ENCODE measurements around the gene SPNS2. TPM values are rescaled to one million over a fixed set of nuclear protein-coding genes. Genes with fewer than 3 reads are reported as not detected.

The SPNS2 gene
- polyA plus RNA-seq, 1 donor (not counting 4 experiments of a cell fraction or from before 2014, with no cell fraction given), result 0.10 TPM

DNA sequence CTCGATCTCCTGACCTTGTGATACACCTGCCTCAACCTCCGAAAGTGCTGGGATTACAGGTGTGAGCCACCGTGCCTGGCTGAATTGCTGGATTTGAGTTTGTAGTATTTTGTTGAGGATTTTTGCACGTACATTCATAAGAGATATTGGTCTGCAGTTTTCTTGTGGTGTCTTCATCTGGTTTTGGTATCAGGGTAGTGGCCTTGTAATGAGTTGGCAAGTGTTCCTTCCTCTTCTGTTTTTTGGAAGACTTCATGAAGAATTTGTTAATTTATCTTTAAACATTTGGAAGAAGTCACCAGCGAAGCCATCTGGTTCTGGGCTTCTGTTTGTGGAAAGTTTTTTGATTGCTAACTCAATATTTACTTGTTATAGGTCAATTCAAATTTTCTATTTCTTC lies 38.0 kb upstream of the SPNS2 start:
- H4K20me1 ChIP-seq (ENCODE audit: control insufficient read depth, extremely low read depth, insufficient read depth, low read length), result no peaks in the 10 kb centered on the region
- no peaks in the 10 kb centered on the region for H3K27me3 ChIP-seq (ENCODE audit: control insufficient read depth, extremely low read depth, insufficient read depth, low read length)
- H3K4me2 ChIP-seq (ENCODE audit: control insufficient read depth, extremely low read depth, insufficient read depth, low read depth, low read length), result no peak overlapping the region
- FAIRE-seq, result no peak
- dilution Hi-C loops (cut with MboI; ENCODE audit: extremely low pct_ligation_motif_present, low sequenced_read_pairs), result no loop called here
- no peaks in the 10 kb centered on the region for H3K36me3 ChIP-seq (ENCODE audit: control insufficient read depth in 2 of 2, extremely low read depth in 1 of 2, insufficient read depth in 2 of 2, low read length in 2 of 2)
- peaks cover 3% of the 10 kb centered on the region for H3K9me3 ChIP-seq (ENCODE audit: control insufficient read depth, low read depth, low read length)
- TF ChIP-seq, protein P1, sequence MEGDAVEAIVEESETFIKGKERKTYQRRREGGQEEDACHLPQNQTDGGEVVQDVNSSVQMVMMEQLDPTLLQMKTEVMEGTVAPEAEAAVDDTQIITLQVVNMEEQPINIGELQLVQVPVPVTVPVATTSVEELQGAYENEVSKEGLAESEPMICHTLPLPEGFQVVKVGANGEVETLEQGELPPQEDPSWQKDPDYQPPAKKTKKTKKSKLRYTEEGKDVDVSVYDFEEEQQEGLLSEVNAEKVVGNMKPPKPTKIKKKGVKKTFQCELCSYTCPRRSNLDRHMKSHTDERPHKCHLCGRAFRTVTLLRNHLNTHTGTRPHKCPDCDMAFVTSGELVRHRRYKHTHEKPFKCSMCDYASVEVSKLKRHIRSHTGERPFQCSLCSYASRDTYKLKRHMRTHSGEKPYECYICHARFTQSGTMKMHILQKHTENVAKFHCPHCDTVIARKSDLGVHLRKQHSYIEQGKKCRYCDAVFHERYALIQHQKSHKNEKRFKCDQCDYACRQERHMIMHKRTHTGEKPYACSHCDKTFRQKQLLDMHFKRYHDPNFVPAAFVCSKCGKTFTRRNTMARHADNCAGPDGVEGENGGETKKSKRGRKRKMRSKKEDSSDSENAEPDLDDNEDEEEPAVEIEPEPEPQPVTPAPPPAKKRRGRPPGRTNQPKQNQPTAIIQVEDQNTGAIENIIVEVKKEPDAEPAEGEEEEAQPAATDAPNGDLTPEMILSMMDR (optimal IDR thresholded peaks at IDR 0.05 in 1 of 3, IDR thresholded peaks at IDR 0.05 in 1 of 3, conservative IDR thresholded peaks at IDR 0.05 in 1 of 3; ENCODE audit: extremely low read depth in 1 of 3, insufficient read depth in 2 of 3, low read length in 3 of 3), result no peak
- no peak for TF ChIP-seq EZH2 (IDR thresholded peaks at IDR 0.05; ENCODE audit: low read length)
- H3K79me2 ChIP-seq (ENCODE audit: control insufficient read depth, insufficient read depth, low read length), result no peaks in the 10 kb centered on the region
- H3K27ac ChIP-seq (ENCODE audit: control insufficient read depth, insufficient read depth, low read length), result no peak overlapping the region
- H3K4me3 ChIP-seq (ENCODE audit: control insufficient read depth in 2 of 3, extremely low read depth in 1 of 3, insufficient read depth in 2 of 3, low read depth in 1 of 3, low read length in 3 of 3), result no peak overlapping the region
- no peak overlapping the region for H3K9ac ChIP-seq (ENCODE audit: control insufficient read depth, extremely low read depth, insufficient read depth, low read length)
- H3K4me1 ChIP-seq (ENCODE audit: control insufficient read depth, extremely low read depth, insufficient read depth, low read length), result no peaks in the 10 kb centered on the region
- H3K9me1 ChIP-seq (ENCODE audit: control insufficient read depth, extremely low read depth, insufficient read depth, low read length), result no peaks in the 10 kb centered on the region
- H2AFZ ChIP-seq (ENCODE audit: control insufficient read depth, low read length), result no peak overlapping the region
- DNase-seq (ENCODE audit: low read depth, low spot score), result no peak

DNA sequence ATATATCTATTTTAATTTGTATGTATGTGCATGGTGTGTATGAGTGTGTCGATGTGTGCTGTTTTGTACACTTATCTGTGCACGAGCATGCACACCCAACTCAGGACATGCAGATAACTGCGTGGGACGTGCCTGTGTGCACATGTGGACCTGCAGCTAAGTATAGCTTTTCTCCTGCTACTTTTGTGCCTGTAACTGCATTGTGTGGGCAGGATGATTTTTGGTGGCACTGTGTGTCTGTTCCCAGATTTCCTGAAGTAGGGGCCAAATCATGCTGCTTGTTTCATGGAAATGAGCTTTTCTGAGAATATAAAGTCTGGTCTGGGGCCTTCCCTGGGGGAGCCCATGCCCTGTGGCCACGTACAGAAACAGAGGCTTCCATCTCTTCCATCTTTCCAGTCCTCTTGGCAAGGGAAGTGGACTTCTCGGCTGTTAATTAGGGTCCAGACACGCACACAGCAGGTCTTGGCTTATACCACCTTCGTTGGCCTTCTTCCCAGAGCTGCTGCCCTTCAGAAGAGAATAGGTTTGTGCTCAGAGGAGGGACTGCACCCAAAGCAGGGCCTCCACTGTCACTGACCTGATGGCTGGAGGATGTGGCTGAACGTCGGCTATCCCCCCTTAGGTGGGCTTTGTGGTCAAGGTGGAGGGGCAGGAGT lies 34.7 kb upstream of the SPNS2 start:
- Histone ChIP-seq H3K79me2 (ENCODE audit: control insufficient read depth, insufficient read depth, low read length) (no peaks in the 10 kb centered on the region), H2AFZ (ENCODE audit: control insufficient read depth, low read length) (no peak overlapping the region), H3K4me3 (ENCODE audit: control insufficient read depth in 2 of 3, extremely low read depth in 1 of 3, insufficient read depth in 2 of 3, low read depth in 1 of 3, low read length in 3 of 3) (no peak overlapping the region), H3K9ac (ENCODE audit: control insufficient read depth, extremely low read depth, insufficient read depth, low read length) (no peak overlapping the region), H3K27ac (ENCODE audit: control insufficient read depth, insufficient read depth, low read length) (no peak overlapping the region), H4K20me1 (ENCODE audit: control insufficient read depth, extremely low read depth, insufficient read depth, low read length) (no peaks in the 10 kb centered on the region), H3K4me2 (ENCODE audit: control insufficient read depth, extremely low read depth, insufficient read depth, low read depth, low read length) (no peak overlapping the region), H3K36me3 (ENCODE audit: control insufficient read depth in 2 of 2, extremely low read depth in 1 of 2, insufficient read depth in 2 of 2, low read length in 2 of 2) (no peaks in the 10 kb centered on the region), H3K4me1 (ENCODE audit: control insufficient read depth, extremely low read depth, insufficient read depth, low read length) (no peaks in the 10 kb centered on the region), H3K9me1 (ENCODE audit: control insufficient read depth, extremely low read depth, insufficient read depth, low read length) (no peaks in the 10 kb centered on the region), H3K27me3 (ENCODE audit: control insufficient read depth, extremely low read depth, insufficient read depth, low read length) (no peaks in the 10 kb centered on the region), H3K9me3 (ENCODE audit: control insufficient read depth, low read depth, low read length) (peaks cover 3% of the 10 kb centered on the region)
- FAIRE-seq, result no peak
- DNase-seq (ENCODE audit: low read depth, low spot score), result no peak
- dilution Hi-C loops (cut with MboI; ENCODE audit: extremely low pct_ligation_motif_present, low sequenced_read_pairs), result no loop called here
- TF ChIP-seq EZH2 (IDR thresholded peaks at IDR 0.05; ENCODE audit: low read length), result no peak
- TF ChIP-seq, protein P1 (optimal IDR thresholded peaks at IDR 0.05 in 1 of 3, IDR thresholded peaks at IDR 0.05 in 1 of 3, conservative IDR thresholded peaks at IDR 0.05 in 1 of 3; ENCODE audit: extremely low read depth in 1 of 3, insufficient read depth in 2 of 3, low read length in 3 of 3), result no peak
